NCI-H1417 treated with DMSO at 0.1 percent for 48 hours (cell line): Measurements from ENCODE around the gene JOSD2.
A peak's percentile ranks its signal among the peaks of the same experiment; 100 is the strongest.
"Not testable (repeated sequence)": the region's sequence is repeated elsewhere in the genome, so short reads cannot be mapped to it uniquely, and the experiment has no call there.

Source experiments
- DNase-seq: peaks from one replicate; lab custom pipeline; 2025; lab: John Stamatoyannopoulos, UW

JOSD2 gene

GRCh38 chr19:50546527-50547221 is 35.7 kb upstream of the JOSD2 start:
- DNase-seq, result no peak

- DNase-seq, result no peak
Measured at GRCh38 chr19:50542943-50543342, 32.0 kb upstream of the JOSD2 start.

- DNase-seq, result peak; percentile 14
Measured at GRCh38 chr19:50537769-50538230, 26.8 kb upstream of the JOSD2 start.

GRCh38 chr19:50537306-50537685 is 26.3 kb upstream of the JOSD2 start:
- DNase-seq, result no peak

GRCh38 chr19:50536662-50537305 is 25.8 kb upstream of the JOSD2 start:
- no peak for DNase-seq

GRCh38 chr19:50535672-50536187 is 24.7 kb upstream of the JOSD2 start:
- no peak for DNase-seq

- DNase-seq, result no peak
Measured at GRCh38 chr19:50534478-50534877, 23.5 kb upstream of the JOSD2 start.

- DNase-seq, result no peak
Measured at GRCh38 chr19:50532952-50533351, 22.0 kb upstream of the JOSD2 start.

GRCh38 chr19:50531171-50531612 is 20.2 kb upstream of the JOSD2 start:
- DNase-seq, result no peak

- not testable (repeated sequence) for DNase-seq
Measured at GRCh38 chr19:50528052-50528451, 17.1 kb upstream of the JOSD2 start.

GRCh38 chr19:50522881-50523280 is 11.9 kb upstream of the JOSD2 start:
- no peak for DNase-seq

- DNase-seq, result no peak
Measured at GRCh38 chr19:50520822-50521465, 10.0 kb upstream of the JOSD2 start.

- DNase-seq, result no peak
Measured at GRCh38 chr19:50519006-50519575, 8.1 kb upstream of the JOSD2 start.

GRCh38 chr19:50518091-50519005 is 7.4 kb upstream of the JOSD2 start:
- no peak for DNase-seq

- DNase-seq, result no peak
Measured at GRCh38 chr19:50517704-50518075, 6.7 kb upstream of the JOSD2 start.

GRCh38 chr19:50516964-50517703 is 6.1 kb upstream of the JOSD2 start:
- DNase-seq, result no peak

GRCh38 chr19:50516456-50516855 is 5.5 kb upstream of the JOSD2 start:
- DNase-seq, result no peak

GRCh38 chr19:50515168-50515561 is 4.2 kb upstream of the JOSD2 start:
- DNase-seq, result no peak

GRCh38 chr19:50514346-50515167 is 3.6 kb upstream of the JOSD2 start:
- peak; percentile 59 for DNase-seq

- DNase-seq, result no peak
Measured at GRCh38 chr19:50513746-50514345, 2.9 kb upstream of the JOSD2 start, which contains the start of gene ASPDH. TSS of gene ASPDH (minus strand) at chr19:50513913. CDS start at chr19:50513823, 90 bp downstream.
